GM21737 (cell line): ENCODE measurements around the gene MYPN.
"Not testable (repeated sequence)": the region's sequence is repeated elsewhere in the genome, so short reads cannot be mapped to it uniquely, and the experiment has no call there.

ENCODE experiments used
- ATAC-seq: cut with Tn5 transposase; IDR thresholded peaks from one replicate; pipeline ENCODE4 v1.9.1; 2021; ENCODE audit warnings: mild to moderate bottlenecking, moderate library complexity; ENCODE audit not compliant: unreplicated experiment

MYPN gene

GRCh38 chr10:68135362-68135761, 26.1 kb downstream of the MYPN start:
- no peak for ATAC-seq

DNA sequence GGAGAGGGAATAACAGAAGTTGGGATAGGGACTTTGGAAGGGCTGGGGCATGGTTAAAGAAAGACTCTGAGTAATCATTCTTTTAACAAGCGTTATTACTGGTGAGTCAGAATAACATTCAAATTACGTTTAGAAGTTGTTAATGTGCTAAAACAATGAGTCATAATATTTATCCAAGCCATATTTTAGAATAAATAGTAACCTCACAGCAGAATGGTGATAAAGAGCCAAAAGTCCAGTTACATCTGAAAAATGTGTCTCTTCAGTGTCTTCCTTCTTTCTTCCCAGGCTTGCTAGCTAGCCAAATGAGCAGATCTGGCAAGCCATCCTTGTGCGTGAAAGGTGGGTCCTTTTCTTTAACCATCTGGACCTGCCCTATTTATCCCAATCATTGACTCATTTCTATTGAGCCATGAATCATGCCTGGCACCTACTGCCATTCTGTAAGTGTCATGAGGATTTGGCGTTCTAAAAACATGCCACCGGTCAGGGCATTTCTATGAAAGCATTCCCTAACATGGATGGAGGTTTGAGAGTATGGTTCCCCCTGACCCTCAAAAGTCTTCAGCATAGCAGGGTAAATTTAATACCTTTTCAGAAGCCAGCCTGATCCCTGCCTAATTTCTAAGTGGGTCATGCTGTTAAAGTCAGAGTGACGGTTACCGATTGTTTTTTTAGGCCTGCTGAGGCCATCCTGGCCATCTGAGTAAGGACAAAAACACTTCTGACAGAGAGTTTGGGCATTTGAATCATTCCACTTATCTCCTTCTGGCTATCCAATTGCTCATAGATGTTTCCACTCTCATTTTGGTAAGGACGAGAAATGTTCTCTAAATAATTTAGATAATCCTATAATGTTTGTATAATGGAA, 26.9 kb downstream of the MYPN start:
- no peak for ATAC-seq

- ATAC-seq, result no peak
Observed at GRCh38 chr10:68137171-68137570, 27.9 kb downstream of the MYPN start.

- no peak for ATAC-seq
Observed at GRCh38 chr10:68138526-68138925, 29.2 kb downstream of the MYPN start.

- no peak for ATAC-seq
Observed at GRCh38 chr10:68139448-68140272, 30.4 kb downstream of the MYPN start.

DNA sequence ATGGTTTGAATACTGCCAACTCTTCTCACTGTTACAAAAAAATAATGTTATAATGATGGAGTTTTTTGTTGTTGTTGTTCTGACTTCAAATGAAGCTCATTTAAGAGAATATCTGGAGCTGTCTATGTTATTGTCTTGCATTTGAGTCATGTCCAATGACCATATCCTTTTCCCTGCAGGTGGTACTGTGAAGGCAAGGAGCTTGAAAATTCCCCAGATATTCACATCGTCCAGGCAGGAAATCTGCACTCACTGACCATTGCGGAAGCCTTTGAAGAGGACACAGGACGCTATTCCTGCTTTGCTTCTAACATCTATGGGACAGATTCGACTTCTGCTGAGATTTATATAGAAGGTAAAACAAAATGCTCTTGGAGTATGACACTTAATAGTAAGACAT, 33.5 kb downstream of the MYPN start:
- ATAC-seq, result no peak

- no peak for ATAC-seq
Observed at GRCh38 chr10:68144709-68145108, 35.4 kb downstream of the MYPN start.

- no peak for ATAC-seq
Observed at GRCh38 chr10:68145705-68146104, 36.4 kb downstream of the MYPN start.

DNA sequence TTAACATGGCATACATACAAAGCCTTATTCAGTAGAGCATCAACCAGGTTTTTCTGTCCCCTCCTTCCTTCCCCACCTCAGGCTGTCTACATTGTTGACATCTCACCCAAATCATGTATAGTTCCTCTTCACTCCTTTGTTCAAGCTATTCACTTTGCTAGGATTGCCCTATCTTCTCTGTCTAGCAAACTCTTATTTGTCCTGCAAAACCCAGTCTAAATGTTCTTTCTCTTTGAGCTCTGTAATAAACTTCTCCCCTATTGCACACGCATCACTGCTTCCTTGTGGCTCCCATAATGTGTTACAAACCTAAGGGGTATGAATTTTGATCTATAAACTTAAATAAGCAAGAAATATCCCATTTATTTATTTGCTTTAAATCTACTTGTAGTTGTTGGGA, 36.8 kb downstream of the MYPN start:
- ATAC-seq, result no peak

DNA sequence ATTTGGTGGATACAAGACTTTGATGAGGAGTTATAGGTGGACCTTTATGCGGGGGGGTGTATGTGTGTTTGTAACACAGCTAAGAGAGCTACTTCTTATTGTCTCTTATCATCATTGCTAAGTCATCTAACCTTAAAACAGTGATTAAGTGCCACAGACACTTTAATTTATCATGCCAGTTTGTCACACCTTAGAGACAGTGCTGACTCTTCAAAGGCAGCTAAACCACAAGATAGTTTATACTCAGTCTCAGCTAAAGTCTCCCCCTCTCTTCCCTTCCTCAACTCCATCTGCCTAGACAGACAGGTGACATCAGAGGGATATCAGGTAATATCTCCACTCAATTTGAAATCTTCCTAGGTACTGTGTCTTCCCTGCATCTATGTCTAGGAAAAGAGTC, 42.2 kb downstream of the MYPN start:
- ATAC-seq, result no peak

GRCh38 chr10:68153473-68154210, 44.4 kb downstream of the MYPN start:
- ATAC-seq, result no peak

GRCh38 chr10:68154211-68154497, 44.9 kb downstream of the MYPN start:
- no peak for ATAC-seq

DNA sequence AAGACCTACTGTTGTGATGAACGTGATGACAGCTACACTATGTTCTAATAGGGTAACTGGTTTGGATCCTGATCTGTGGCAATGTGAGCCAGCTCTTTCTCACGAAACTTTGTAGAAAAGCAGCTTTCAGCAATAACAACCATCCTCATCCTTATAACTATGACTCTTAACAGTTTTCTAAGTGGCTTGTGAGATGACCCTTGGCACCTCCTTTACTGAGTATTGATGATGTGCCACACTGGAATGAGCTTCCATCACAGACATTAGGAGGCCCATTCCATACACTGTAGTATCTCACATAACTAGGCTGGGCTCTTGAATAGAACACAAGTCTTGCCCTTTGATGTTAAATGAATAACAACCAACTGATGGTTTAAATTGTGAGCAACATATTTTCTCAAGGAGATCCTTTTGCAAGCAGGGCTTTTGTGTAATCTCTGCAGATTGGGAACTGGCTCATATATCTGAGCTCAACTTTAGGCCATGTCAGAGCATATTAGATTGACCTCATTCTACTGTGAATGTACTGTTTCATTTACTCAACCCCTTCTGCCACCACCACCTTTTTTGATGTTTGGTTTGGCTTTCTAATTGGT, 46.4 kb downstream of the MYPN start:
- ATAC-seq, result no peak

DNA sequence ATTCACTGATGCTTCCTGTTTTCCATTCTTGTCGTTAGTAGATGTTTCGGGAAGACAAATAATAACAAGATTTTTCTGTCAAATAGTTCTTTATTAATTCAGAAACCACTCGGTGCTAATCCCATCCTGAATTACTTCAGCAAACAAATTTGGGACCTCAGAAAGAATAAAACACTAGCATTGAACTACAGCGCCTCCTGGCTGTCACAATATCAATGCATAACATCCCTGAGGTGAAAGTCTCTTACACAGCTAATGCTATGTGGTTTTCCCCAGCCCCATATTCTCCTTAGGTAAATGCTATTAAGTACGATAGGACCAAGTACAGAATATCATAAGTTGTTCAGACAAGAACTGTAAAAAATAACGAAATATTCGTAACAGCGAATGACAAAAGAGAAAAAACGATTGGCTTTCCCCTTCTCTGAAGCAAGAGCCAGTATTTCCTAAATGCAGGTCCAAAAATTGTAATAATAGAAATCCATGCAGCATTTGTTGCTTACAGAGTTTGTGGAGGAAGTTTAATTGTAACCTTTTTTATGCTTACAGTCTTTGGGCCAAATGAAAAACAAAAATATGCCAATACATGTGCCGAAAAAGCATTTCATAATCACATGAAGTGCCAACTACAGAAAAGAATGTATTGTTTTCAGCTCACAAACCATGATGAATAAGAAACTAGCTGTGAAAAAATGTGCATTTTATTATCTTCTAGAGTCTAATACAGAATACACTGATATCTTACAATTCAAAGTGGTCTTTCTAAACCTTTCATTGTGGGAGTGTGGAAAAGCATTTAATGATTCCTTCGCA, 47.3 kb downstream of the MYPN start:
- ATAC-seq, result no peak

DNA sequence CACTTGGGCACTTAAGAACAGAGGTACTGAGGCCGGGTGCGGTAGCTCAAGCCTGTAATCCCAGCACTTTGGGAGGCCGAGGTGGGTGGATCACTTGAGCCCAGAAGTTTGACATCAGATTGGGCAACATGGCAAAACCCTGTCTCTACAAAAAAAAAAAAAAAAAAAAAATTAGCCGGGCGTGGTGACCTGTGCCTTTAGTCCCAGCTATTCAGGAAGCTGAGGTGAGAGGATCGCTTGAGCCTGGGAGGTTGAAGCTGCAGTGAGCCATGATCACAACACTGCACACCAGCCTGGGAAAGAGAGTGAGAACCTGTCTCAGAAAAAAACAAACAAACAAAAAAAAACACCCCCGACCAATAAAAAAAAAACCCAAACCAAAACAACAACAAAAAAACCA, 48.2 kb downstream of the MYPN start:
- not testable (repeated sequence) for ATAC-seq

DNA sequence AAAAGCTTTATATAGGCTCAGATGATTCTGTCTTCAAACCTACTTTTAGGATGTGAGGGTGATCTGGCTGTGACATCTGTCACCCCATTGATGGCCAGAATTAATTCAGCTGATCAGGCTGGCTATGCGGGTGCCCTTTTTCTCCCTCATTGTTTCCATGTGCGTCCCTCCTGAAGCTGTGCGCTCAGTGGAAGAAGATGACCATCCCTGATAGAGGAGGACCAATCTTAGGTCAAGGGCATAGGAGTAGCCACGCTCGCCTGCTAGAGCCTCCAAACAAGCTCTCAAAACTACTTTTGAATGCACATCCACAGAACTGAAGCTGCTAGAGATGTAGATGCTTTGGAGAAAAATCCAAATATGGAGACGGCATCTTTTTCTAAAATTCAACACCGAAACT, 48.7 kb downstream of the MYPN start:
- ATAC-seq, result no peak

DNA sequence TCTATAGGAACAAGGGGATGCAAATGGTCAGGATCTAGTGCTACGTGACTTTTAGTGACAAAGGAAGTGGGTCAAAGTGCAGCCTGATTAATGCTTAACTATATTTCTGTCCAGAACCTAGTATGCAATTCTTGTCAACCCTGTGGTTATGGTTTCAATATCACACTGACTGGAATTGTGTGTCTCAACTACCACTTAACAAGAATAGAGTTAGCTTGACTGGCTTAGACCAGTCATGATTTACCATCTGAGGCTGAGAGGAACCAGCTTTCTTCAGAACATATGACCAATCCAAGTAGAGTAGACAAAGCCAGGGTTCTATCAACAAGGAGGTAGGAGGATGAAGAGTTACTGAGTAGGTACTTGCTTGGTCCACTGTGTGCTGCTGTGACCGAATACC, 54.4 kb downstream of the MYPN start:
- peak; percentile 98 for ATAC-seq

DNA sequence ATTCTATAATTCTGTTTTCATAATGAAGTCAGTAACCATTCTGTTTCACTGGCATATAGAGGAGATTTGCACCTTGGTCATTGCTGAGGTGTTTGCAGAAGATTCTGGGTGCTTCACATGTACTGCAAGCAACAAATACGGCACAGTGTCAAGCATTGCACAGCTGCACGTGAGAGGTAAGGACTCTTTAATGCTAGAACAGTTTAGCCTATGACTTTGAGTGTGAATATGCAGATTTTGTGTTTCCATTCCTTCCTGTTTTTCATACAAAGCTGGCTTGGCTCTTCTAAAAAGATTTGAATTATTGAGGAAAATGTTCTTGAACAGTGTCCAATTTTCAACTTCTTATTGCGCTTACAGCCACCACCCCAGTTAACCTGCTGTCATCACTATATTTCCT, 56.4 kb downstream of the MYPN start:
- no peak for ATAC-seq

DNA sequence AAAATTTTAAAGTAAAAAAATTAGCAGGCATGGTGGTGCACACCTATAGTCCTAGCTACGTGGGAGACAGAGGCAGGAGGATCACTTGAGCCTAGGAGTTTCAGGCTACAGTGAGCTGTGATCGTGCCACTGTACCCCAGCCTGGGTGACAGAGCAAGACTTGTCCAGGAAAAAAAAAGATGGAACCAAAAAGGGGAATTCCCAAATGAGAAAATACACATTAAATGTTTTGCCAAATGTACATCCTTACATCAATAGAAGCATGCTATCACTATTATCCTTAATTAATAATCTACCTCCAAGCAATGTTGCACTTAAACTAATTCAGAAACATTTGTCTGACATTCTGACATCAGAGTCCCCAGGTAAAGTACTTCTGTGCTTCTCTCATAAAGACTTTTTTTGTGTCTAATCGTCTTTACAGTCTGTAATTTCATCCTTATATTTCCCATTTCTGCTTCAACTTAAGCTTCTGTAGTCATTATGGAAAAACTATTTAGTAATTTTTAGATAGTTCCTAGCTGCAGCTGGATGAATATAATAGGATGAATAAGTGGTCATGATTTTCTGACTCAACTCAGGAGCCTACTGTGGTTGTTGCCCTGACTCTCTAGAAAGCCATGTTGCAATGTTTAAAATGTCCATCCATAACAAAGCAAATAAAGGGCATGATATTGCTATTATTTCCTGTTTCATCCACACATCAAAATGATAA, 57.7 kb downstream of the MYPN start:
- no peak for ATAC-seq
